Breast epithelium (tissue), 4 donors: ENCODE data around the gene MYRF. TPM values are rescaled to one million over a fixed set of nuclear protein-coding genes. Genes with fewer than 3 reads are reported as not detected.

Experiments
- DNase-seq, 2 donors: peaks; one replicate each; pipeline ENCODE4 v3.0.0-alpha.2; 2019; ENCODE audit warnings: low spot score in 2 of 2
- H3K27ac ChIP-seq, 2 donors: fragments of 200-600 bp; sonication (generic) in 1 of 2; one replicate each; pipeline ENCODE4 v1.5.1; 2016 to 2019; ENCODE audit warnings: mild to moderate bottlenecking in 1 of 2
- H3K27me3 ChIP-seq, 2 donors: fragments of 200-600 bp; sonication (generic) in 1 of 2; one replicate each; pipeline versions ENCODE4 v1.5.1 to v1.6.0; 2017 to 2019; ENCODE audit warnings: control low read depth in 1 of 2, mild to moderate bottlenecking in 1 of 2
- H3K36me3 ChIP-seq: fragments of 200-600 bp; one replicate; pipeline ENCODE4 v1.5.1; 2019
- H3K4me1 ChIP-seq, 2 donors: fragments of 200-600 bp; sonication (generic); one replicate each; pipeline ENCODE4 v1.5.1; 2016 to 2019; ENCODE audit warnings: control low read depth in 1 of 2
- H3K4me3 ChIP-seq, 3 donors: fragments of 200-600 bp; sonication (generic); 1 replicate in 2 of 3; 2 replicates in 1 of 3; pipeline ENCODE4 v1.5.1; 2016 to 2019; ENCODE audit warnings: mild to moderate bottlenecking in 3 of 3, moderate library complexity in 2 of 3
- H3K9me3 ChIP-seq, 2 donors: fragments of 200-600 bp; sonication (generic) in 1 of 2; one replicate each; pipeline ENCODE4 v1.5.1; 2016 to 2019; ENCODE audit warnings: control low read depth in 1 of 2
- CTCF ChIP-seq, 3 donors: fragments of 450-650 bp; IDR thresholded peaks; one replicate each; pipeline ENCODE4 v1.5.1; 2016 to 2017; ENCODE audit warnings: antibody characterized with exemption in 3 of 3, mild to moderate bottlenecking in 3 of 3, moderate library complexity in 3 of 3
- POLR2A ChIP-seq: fragments of 450-650 bp; IDR thresholded peaks from one replicate; pipeline ENCODE4 v1.6.1; 2016; ENCODE audit warnings: antibody characterized with exemption, mild to moderate bottlenecking, moderate library complexity
- POLR2AphosphoS5 ChIP-seq, 3 donors: sonication (generic); formaldehyde crosslinking; IDR thresholded peaks; one replicate each; pipeline ENCODE4 v1.6.1; 2017; ENCODE audit warnings: antibody characterized with exemption in 3 of 3
- intact Hi-C: fragments of 100-400 bp; cut with DNase I; formaldehyde crosslinking; loops from one replicate; pipeline ENCODE4 v1.15.1; 2023; ENCODE audit warnings: low total_unique reads
- total RNA-seq, 3 donors: library from RNA; depleted of rRNA; stranded (reverse); fragments of >200 nt; gene quantifications; one replicate each; pipeline ENCODE4 v1.1.0, GENCODE V29; 2016

MYRF gene
- total RNA-seq, 3 donors from 2014 or later = 0.32 to 6.9 (median 0.66) TPM

GRCh38 chr11:61747192-61747966 lies 5.1 kb upstream of the MYRF start:
- intact Hi-C loops = no loop called here
- Histone ChIP-seq H3K27me3 (no peaks in the 10 kb centered on the region), H3K9me3 (no peaks in the 10 kb centered on the region), H3K4me3 (no peak overlapping the region), H3K27ac (no peak overlapping the region), H3K36me3 (no peaks in the 10 kb centered on the region), H3K4me1 (no peaks in the 10 kb centered on the region)
- no peak for TF ChIP-seq POLR2AphosphoS5 (IDR thresholded peaks at IDR 0.05)
- peak in 2 of 3 donors; percentile 65 to 85 for TF ChIP-seq CTCF (IDR thresholded peaks at IDR 0.05)
- DNase-seq = peak in 1 of 2 donors; percentile 75

- H3K27ac ChIP-seq = peak overlapping the region in 1 of 2 donors; percentile 0
- H3K36me3 ChIP-seq = no peaks in the 10 kb centered on the region
- H3K4me3 ChIP-seq = no peak overlapping the region
- no peaks in the 10 kb centered on the region for H3K4me1 ChIP-seq
- no peak for DNase-seq
- H3K27me3 ChIP-seq = no peaks in the 10 kb centered on the region
- TF ChIP-seq CTCF (IDR thresholded peaks at IDR 0.05) (no peak), POLR2A (no peak), POLR2AphosphoS5 (IDR thresholded peaks at IDR 0.05) (no peak)
- intact Hi-C loops = no loop called here
- no peaks in the 10 kb centered on the region for H3K9me3 ChIP-seq
Measured at GRCh38 chr11:61747967-61748285, 4.5 kb upstream of the MYRF start.

GRCh38 chr11:61749591-61750217 lies 2.7 kb upstream of the MYRF start:
- intact Hi-C loops = no loop called here
- Histone ChIP-seq H3K4me1 (no peaks in the 10 kb centered on the region), H3K4me3 (no peak overlapping the region), H3K36me3 (no peaks in the 10 kb centered on the region), H3K27ac (peak overlapping the region in 1 of 2 donors; percentile 7), H3K27me3 (no peaks in the 10 kb centered on the region), H3K9me3 (no peaks in the 10 kb centered on the region)
- no peak for TF ChIP-seq POLR2A
- no peak for TF ChIP-seq POLR2AphosphoS5 (IDR thresholded peaks at IDR 0.05)
- no peak for TF ChIP-seq CTCF (IDR thresholded peaks at IDR 0.05)
- no peak for DNase-seq

GRCh38 chr11:61750631-61751273 lies 1.7 kb upstream of the MYRF start:
- no peaks in the 10 kb centered on the region for H3K36me3 ChIP-seq
- no peaks in the 10 kb centered on the region for H3K4me1 ChIP-seq
- no peaks in the 10 kb centered on the region for H3K9me3 ChIP-seq
- intact Hi-C loops = no loop called here
- DNase-seq = no peak
- TF ChIP-seq POLR2AphosphoS5 (IDR thresholded peaks at IDR 0.05) = no peak
- TF ChIP-seq CTCF (IDR thresholded peaks at IDR 0.05) = no peak
- TF ChIP-seq POLR2A = no peak
- no peak overlapping the region for H3K4me3 ChIP-seq
- no peak overlapping the region for H3K27ac ChIP-seq
- no peaks in the 10 kb centered on the region for H3K27me3 ChIP-seq

- no peaks in the 10 kb centered on the region for H3K4me1 ChIP-seq
- TF ChIP-seq POLR2A (no peak), POLR2AphosphoS5 (IDR thresholded peaks at IDR 0.05) (no peak), CTCF (IDR thresholded peaks at IDR 0.05) (no peak)
- H3K9me3 ChIP-seq = no peaks in the 10 kb centered on the region
- intact Hi-C loops = no loop called here
- no peaks in the 10 kb centered on the region for H3K36me3 ChIP-seq
- H3K27me3 ChIP-seq = no peaks in the 10 kb centered on the region
- DNase-seq = no peak
- H3K27ac ChIP-seq = no peak overlapping the region
- no peak overlapping the region for H3K4me3 ChIP-seq
Measured at GRCh38 chr11:61751384-61751783, 1.1 kb upstream of the MYRF start.
